Type B pancreatic cell (in vitro differentiated cells): Measurements from ENCODE around the gene ZMYND11. TPM values are rescaled to one million over a fixed set of nuclear protein-coding genes. Genes with fewer than 3 reads are reported as not detected.

ENCODE experiments used
- DNase-seq: peaks from one replicate; pipeline ENCODE4 v3.0.0; 2021; ENCODE audit warnings: mixed read lengths; ENCODE audit not compliant: unreplicated experiment; ENCODE audit errors: extremely low spot score
- H3K27ac Mint-ChIP-seq: 2 replicates; pipeline ENCODE4 v1.8.0; 2021; ENCODE audit warnings: mild to moderate bottlenecking, mixed read lengths
- H3K27me3 Mint-ChIP-seq: 2 replicates; pipeline ENCODE4 v1.8.0; 2021; ENCODE audit warnings: mixed read lengths
- H3K36me3 Mint-ChIP-seq: 2 replicates; pipeline ENCODE4 v1.8.0; 2021; ENCODE audit warnings: mixed read lengths
- H3K4me1 Mint-ChIP-seq: one replicate; pipeline ENCODE4 v1.8.0; 2021; ENCODE audit warnings: mixed read lengths; ENCODE audit not compliant: unreplicated experiment
- H3K4me3 Mint-ChIP-seq: 2 replicates; pipeline ENCODE4 v1.8.0; 2021; ENCODE audit warnings: mild to moderate bottlenecking, mixed read lengths
- H3K9me3 Mint-ChIP-seq: 2 replicates; pipeline ENCODE4 v1.8.0; 2021; ENCODE audit warnings: mixed read lengths
- CTCF ChIP-seq: fragments of 200-600 bp; sonication (generic); conservative IDR thresholded peaks from 2 replicates; pipeline ENCODE4 v1.5.0; 2021; ENCODE audit warnings: antibody characterized with exemption, mild to moderate bottlenecking
- total RNA-seq: library from RNA; stranded (reverse); gene quantifications from 2 replicates; pipeline ENCODE4 v1.2.1, GENCODE V29; 2021; ENCODE audit warnings: low replicate concordance

The ZMYND11 gene
- total RNA-seq, 1 donor from 2014 or later = 58.7 TPM

GRCh38 chr10:95356-96115 lies 39.7 kb upstream of the ZMYND11 start:
- Mint-ChIP-seq H3K27ac (no peak overlapping the region), H3K4me1 (peaks cover 6% of the 10 kb centered on the region), H3K9me3 (peaks cover 29% of the 10 kb centered on the region), H3K4me3 (no peak overlapping the region), H3K27me3 (no peaks in the 10 kb centered on the region), H3K36me3 (peaks cover 14% of the 10 kb centered on the region)
- TF ChIP-seq CTCF = no peak
- no peak for DNase-seq

GRCh38 chr10:96466-96865 lies 38.8 kb upstream of the ZMYND11 start:
- Mint-ChIP-seq H3K27me3 (no peaks in the 10 kb centered on the region), H3K9me3 (peaks cover 29% of the 10 kb centered on the region), H3K4me1 (peaks cover 6% of the 10 kb centered on the region), H3K36me3 (peaks cover 14% of the 10 kb centered on the region), H3K4me3 (no peak overlapping the region), H3K27ac (no peak overlapping the region)
- no peak for TF ChIP-seq CTCF
- DNase-seq = no peak

- Mint-ChIP-seq H3K9me3 (peaks cover 4% of the 10 kb centered on the region), H3K4me1 (no peaks in the 10 kb centered on the region), H3K4me3 (no peak overlapping the region), H3K27me3 (no peaks in the 10 kb centered on the region), H3K27ac (no peak overlapping the region), H3K36me3 (no peaks in the 10 kb centered on the region)
- TF ChIP-seq CTCF = no peak
- no peak for DNase-seq
Observed at GRCh38 chr10:104416-104815, 30.8 kb upstream of the ZMYND11 start.

- Mint-ChIP-seq H3K4me3 (no peak overlapping the region), H3K9me3 (no peaks in the 10 kb centered on the region), H3K27me3 (no peaks in the 10 kb centered on the region), H3K27ac (no peak overlapping the region), H3K4me1 (no peaks in the 10 kb centered on the region), H3K36me3 (no peaks in the 10 kb centered on the region)
- TF ChIP-seq CTCF = no peak
- no peak for DNase-seq
Observed at GRCh38 chr10:104862-105565, 30.2 kb upstream of the ZMYND11 start.

- Mint-ChIP-seq H3K27ac (no peak overlapping the region), H3K4me1 (no peaks in the 10 kb centered on the region), H3K4me3 (no peak overlapping the region), H3K27me3 (no peaks in the 10 kb centered on the region), H3K9me3 (no peaks in the 10 kb centered on the region), H3K36me3 (no peaks in the 10 kb centered on the region)
- DNase-seq = no peak
- no peak for TF ChIP-seq CTCF
Observed at GRCh38 chr10:105806-106205, 29.4 kb upstream of the ZMYND11 start.
